Central memory CD8-positive, alpha-beta T cell (primary cell): ENCODE data around the gene NEU3.
"Not testable (repeated sequence)": the region's sequence is repeated elsewhere in the genome, so short reads cannot be mapped to it uniquely, and the experiment has no call there.

Experiments used
- ATAC-seq: fragments of 150-1000 bp; cut with Tn5 transposase; replicated peaks from 2 replicates; pipeline ENCODE4 v1.10.0; 2022; ENCODE audit warnings: mild to moderate bottlenecking, moderate FRiP score, moderate number of reproducible peaks; ENCODE audit not compliant: poor library complexity, severe bottlenecking; ENCODE audit errors: extremely low read depth
- DNase-seq, 2 donors: peaks; one replicate each; pipeline ENCODE4 v3.0.0; 2021; ENCODE audit warnings: low spot score in 2 of 2
- H3K27ac Mint-ChIP-seq: one replicate; pipeline ENCODE4 v1.8.0; 2022; ENCODE audit warnings: low read depth, mild to moderate bottlenecking, moderate library complexity, mixed read lengths
- H3K27me3 Mint-ChIP-seq: one replicate; pipeline ENCODE4 v1.8.0; 2022; ENCODE audit warnings: mixed read lengths
- H3K36me3 Mint-ChIP-seq: one replicate; pipeline ENCODE4 v1.8.0; 2022; ENCODE audit warnings: mild to moderate bottlenecking, moderate library complexity, mixed read lengths; ENCODE audit not compliant: insufficient read depth
- H3K4me1 Mint-ChIP-seq: one replicate; pipeline ENCODE4 v1.8.0; 2022; ENCODE audit warnings: mixed read lengths
- H3K4me3 Mint-ChIP-seq: one replicate; pipeline ENCODE4 v1.8.0; 2022; ENCODE audit warnings: mild to moderate bottlenecking, moderate library complexity, mixed read lengths
- H3K9me3 Mint-ChIP-seq: one replicate; pipeline ENCODE4 v1.8.0; 2022; ENCODE audit warnings: mixed read lengths

NEU3 gene

GRCh38 chr11:74990941-74991340 lies 2.2 kb downstream of the NEU3 start:
- DNase-seq (no peak), ATAC-seq (no peak)
- Mint-ChIP-seq H3K9me3 (no peaks in the 10 kb centered on the region), H3K27ac (no peak overlapping the region), H3K36me3 (peaks cover 8% of the 10 kb centered on the region), H3K27me3 (no peaks in the 10 kb centered on the region), H3K4me1 (peaks cover 26% of the 10 kb centered on the region), H3K4me3 (no peak overlapping the region)

- H3K36me3 Mint-ChIP-seq: peaks cover 10% of the 10 kb centered on the region
- H3K9me3 Mint-ChIP-seq: no peaks in the 10 kb centered on the region
- H3K4me1 Mint-ChIP-seq: peaks cover 26% of the 10 kb centered on the region
- no peak overlapping the region for H3K27ac Mint-ChIP-seq
- no peaks in the 10 kb centered on the region for H3K27me3 Mint-ChIP-seq
- H3K4me3 Mint-ChIP-seq: no peak overlapping the region
- ATAC-seq (no peak), DNase-seq (no peak)
Measured at GRCh38 chr11:74992852-74993251, 4.1 kb downstream of the NEU3 start.

GRCh38 chr11:75000975-75001354 lies 12.2 kb downstream of the NEU3 start:
- DNase-seq: no peak
- H3K9me3 Mint-ChIP-seq: no peaks in the 10 kb centered on the region
- H3K4me1 Mint-ChIP-seq: no peaks in the 10 kb centered on the region
- peaks cover 6% of the 10 kb centered on the region for H3K36me3 Mint-ChIP-seq
- no peaks in the 10 kb centered on the region for H3K27me3 Mint-ChIP-seq
- H3K4me3 Mint-ChIP-seq: no peak overlapping the region
- no peak overlapping the region for H3K27ac Mint-ChIP-seq
- no peak for ATAC-seq

- H3K27me3 Mint-ChIP-seq: no peaks in the 10 kb centered on the region
- no peak for DNase-seq
- no peaks in the 10 kb centered on the region for H3K9me3 Mint-ChIP-seq
- no peak for ATAC-seq
- H3K27ac Mint-ChIP-seq: no peak overlapping the region
- no peaks in the 10 kb centered on the region for H3K4me1 Mint-ChIP-seq
- no peak overlapping the region for H3K4me3 Mint-ChIP-seq
- peaks cover 4% of the 10 kb centered on the region for H3K36me3 Mint-ChIP-seq
Measured at GRCh38 chr11:75001686-75002085, 13.0 kb downstream of the NEU3 start.

GRCh38 chr11:75002516-75002915 lies 13.8 kb downstream of the NEU3 start:
- DNase-seq (no peak), ATAC-seq (no peak)
- Mint-ChIP-seq H3K4me3 (no peak overlapping the region), H3K4me1 (no peaks in the 10 kb centered on the region), H3K9me3 (no peaks in the 10 kb centered on the region), H3K36me3 (peaks cover 4% of the 10 kb centered on the region), H3K27me3 (no peaks in the 10 kb centered on the region), H3K27ac (no peak overlapping the region)

GRCh38 chr11:75004215-75004614 lies 15.5 kb downstream of the NEU3 start:
- no peaks in the 10 kb centered on the region for H3K9me3 Mint-ChIP-seq
- no peak for ATAC-seq
- no peaks in the 10 kb centered on the region for H3K27me3 Mint-ChIP-seq
- no peak overlapping the region for H3K4me3 Mint-ChIP-seq
- no peaks in the 10 kb centered on the region for H3K4me1 Mint-ChIP-seq
- no peak for DNase-seq
- H3K36me3 Mint-ChIP-seq: peaks cover 4% of the 10 kb centered on the region
- H3K27ac Mint-ChIP-seq: peak overlapping the region; percentile 58

- no peaks in the 10 kb centered on the region for H3K4me1 Mint-ChIP-seq
- H3K36me3 Mint-ChIP-seq: peaks cover 4% of the 10 kb centered on the region
- H3K27me3 Mint-ChIP-seq: no peaks in the 10 kb centered on the region
- H3K4me3 Mint-ChIP-seq: no peak overlapping the region
- H3K27ac Mint-ChIP-seq: no peak overlapping the region
- ATAC-seq (no peak), DNase-seq (no peak)
- H3K9me3 Mint-ChIP-seq: no peaks in the 10 kb centered on the region
Measured at GRCh38 chr11:75011357-75011756, 22.6 kb downstream of the NEU3 start.

- Mint-ChIP-seq H3K9me3 (no peaks in the 10 kb centered on the region), H3K4me1 (no peaks in the 10 kb centered on the region), H3K4me3 (no peak overlapping the region), H3K27me3 (no peaks in the 10 kb centered on the region), H3K27ac (no peak overlapping the region), H3K36me3 (peaks cover 4% of the 10 kb centered on the region)
- no peak for ATAC-seq
- no peak for DNase-seq
Measured at GRCh38 chr11:75011872-75012271, 23.1 kb downstream of the NEU3 start.

- ATAC-seq: no peak
Measured at GRCh38 chr11:75013051-75013450, 24.3 kb downstream of the NEU3 start.

GRCh38 chr11:75014129-75014528 lies 25.4 kb downstream of the NEU3 start:
- Mint-ChIP-seq H3K36me3 (peaks cover 4% of the 10 kb centered on the region), H3K4me3 (no peak overlapping the region), H3K4me1 (no peaks in the 10 kb centered on the region), H3K27ac (no peak overlapping the region), H3K27me3 (no peaks in the 10 kb centered on the region), H3K9me3 (no peaks in the 10 kb centered on the region)
- DNase-seq (no peak), ATAC-seq (no peak)

More at GRCh38 chr11:75013051-75013450, 24.3 kb downstream of the NEU3 start:
- Mint-ChIP-seq H3K4me1 (no peaks in the 10 kb centered on the region), H3K36me3 (peaks cover 4% of the 10 kb centered on the region), H3K9me3 (no peaks in the 10 kb centered on the region), H3K27me3 (no peaks in the 10 kb centered on the region), H3K27ac (no peak overlapping the region), H3K4me3 (no peak overlapping the region)
- DNase-seq: no peak

GRCh38 chr11:75019200-75019599 lies 30.5 kb downstream of the NEU3 start:
- H3K27me3 Mint-ChIP-seq, H3K9me3 Mint-ChIP-seq, H3K27ac Mint-ChIP-seq, H3K4me3 Mint-ChIP-seq, H3K36me3 Mint-ChIP-seq, ATAC-seq, H3K4me1 Mint-ChIP-seq, DNase-seq: not testable (repeated sequence)

GRCh38 chr11:75020328-75020727 lies 31.6 kb downstream of the NEU3 start:
- H3K4me1 Mint-ChIP-seq, H3K27me3 Mint-ChIP-seq, DNase-seq, H3K27ac Mint-ChIP-seq, H3K4me3 Mint-ChIP-seq, H3K36me3 Mint-ChIP-seq, H3K9me3 Mint-ChIP-seq, ATAC-seq: not testable (repeated sequence)

GRCh38 chr11:75022296-75022695 lies 33.6 kb downstream of the NEU3 start:
- DNase-seq (no peak), ATAC-seq (no peak)
- Mint-ChIP-seq H3K36me3 (no peaks in the 10 kb centered on the region), H3K4me1 (no peaks in the 10 kb centered on the region), H3K27me3 (no peaks in the 10 kb centered on the region), H3K9me3 (no peaks in the 10 kb centered on the region), H3K4me3 (no peak overlapping the region), H3K27ac (no peak overlapping the region)
